ENCODE data around the gene ONECUT3.

ONECUT3 gene

DNA sequence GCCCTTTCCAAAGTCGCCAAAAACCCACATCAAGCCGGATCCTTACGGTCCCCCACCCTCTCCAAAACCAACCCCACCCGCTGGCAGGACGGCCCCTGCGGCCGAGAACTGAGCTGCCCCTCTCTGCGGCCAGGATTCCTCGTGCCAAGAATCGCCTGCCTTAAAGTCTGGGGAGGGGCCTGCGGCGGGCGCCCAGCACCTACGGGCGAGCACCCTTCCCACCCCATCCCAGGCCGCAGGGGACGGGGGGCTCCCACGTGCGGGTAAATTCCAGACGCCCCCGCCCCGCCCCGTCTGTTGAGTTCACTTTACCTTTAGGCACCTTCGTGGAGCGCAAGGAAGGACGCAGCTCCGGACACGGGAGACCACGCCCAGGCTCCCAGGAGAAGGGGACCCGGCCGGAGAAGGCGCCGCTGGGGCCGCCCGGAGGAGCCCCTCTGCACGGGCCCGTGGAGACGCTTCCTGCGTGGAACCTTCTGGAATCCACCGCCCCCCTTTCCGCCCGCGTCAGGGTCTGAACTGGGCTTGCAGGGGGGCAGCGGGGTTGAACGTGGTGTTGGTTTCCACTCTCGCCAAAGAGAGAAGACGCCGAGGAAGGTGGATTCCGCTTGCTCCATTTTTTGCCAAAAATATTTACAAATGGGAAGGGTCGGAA lies 22.8 kb downstream of the ONECUT3 start:
- H2AFZ ChIP-seq (ENCODE audit: insufficient read depth, low read length, poor library complexity), result no peak overlapping the region
- H2BK12ac ChIP-seq (ENCODE audit: low read length), result no peak overlapping the region
- H3K4me2 ChIP-seq (ENCODE audit: low read length), result no peak overlapping the region
- H2BK120ac ChIP-seq (ENCODE audit: insufficient read depth, low read length, poor library complexity), result no peak overlapping the region
- H3K4me3 ChIP-seq (ENCODE audit: low read depth, low read length), result no peak overlapping the region
- H4K91ac ChIP-seq (ENCODE audit: low read depth, low read length), result no peak overlapping the region
- no peak overlapping the region for H3K4ac ChIP-seq (ENCODE audit: low read depth, low read length)
- H4K12ac ChIP-seq (ENCODE audit: low read depth, low read length), result no peak overlapping the region
- H3K36me3 ChIP-seq (ENCODE audit: control insufficient read depth in 1 of 2, insufficient read depth in 2 of 2, low read length in 2 of 2), result no peaks in the 10 kb centered on the region
- H3K18ac ChIP-seq (ENCODE audit: low read length), result no peak overlapping the region
- H3K9ac ChIP-seq (ENCODE audit: low read length), result no peak overlapping the region
- no peak overlapping the region for H3K23ac ChIP-seq (ENCODE audit: low read length)
- H3K9me3 ChIP-seq (ENCODE audit: insufficient read depth, low read depth, low read length), result peaks cover 20% of the 10 kb centered on the region
- no CpG with 5 or more reads among the region's 50 CpGs for whole genome bisulfite sequencing (ENCODE audit: extremely low coverage, insufficient coverage, insufficient read length)
- no peaks in the 10 kb centered on the region for H3K79me1 ChIP-seq (ENCODE audit: low read length)
- H3K27me3 ChIP-seq (ENCODE audit: insufficient read depth, low read length), result peaks cover 62% of the 10 kb centered on the region
- no peaks in the 10 kb centered on the region for H3K4me1 ChIP-seq (ENCODE audit: control insufficient read depth in 1 of 2, insufficient read depth in 2 of 2, low read length in 2 of 2)
- no peak overlapping the region for H3K27ac ChIP-seq (ENCODE audit: low read depth, low read length)
- H4K8ac ChIP-seq (ENCODE audit: low read depth, low read length), result no peak overlapping the region
- H2AK5ac ChIP-seq (ENCODE audit: low read length), result no peak overlapping the region
- H3K79me2 ChIP-seq (ENCODE audit: control insufficient read depth, insufficient read depth, low read length, poor library complexity), result no peaks in the 10 kb centered on the region
- H3K14ac ChIP-seq (ENCODE audit: low read length), result no peak overlapping the region
- H2BK5ac ChIP-seq (ENCODE audit: low read depth, low read length, poor library complexity), result no peak overlapping the region
- DNase-seq, result no peak

DNA sequence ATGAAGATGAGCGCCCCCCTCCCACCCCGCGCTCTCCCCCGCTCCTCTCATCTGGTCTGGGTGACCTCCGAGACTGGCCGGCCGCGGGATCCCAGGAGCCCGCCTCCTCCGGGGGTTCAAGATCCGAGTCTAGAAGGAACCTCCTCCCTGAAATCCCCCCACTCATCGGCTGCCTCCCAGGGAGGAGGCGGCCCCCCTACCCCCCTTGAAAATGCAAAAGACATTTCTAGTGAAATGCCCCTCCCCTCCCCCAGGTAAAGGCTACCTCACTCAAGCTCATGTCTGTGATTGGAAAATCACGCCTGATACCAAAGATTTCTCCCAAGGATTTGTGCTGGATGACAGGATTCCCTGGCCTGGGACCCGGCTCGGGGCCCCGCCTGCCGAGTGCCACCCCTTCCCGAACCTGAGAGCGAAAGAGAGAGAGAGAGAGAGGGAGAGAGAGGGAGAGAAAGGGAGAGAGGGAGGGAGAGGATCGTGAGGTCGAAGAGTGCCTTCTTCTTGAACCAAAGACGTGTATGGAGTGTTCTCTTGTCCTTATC lies 23.4 kb downstream of the ONECUT3 start:
- no peak overlapping the region for H3K14ac ChIP-seq (ENCODE audit: low read length)
- H3K23ac ChIP-seq (ENCODE audit: low read length), result no peak overlapping the region
- H3K36me3 ChIP-seq (ENCODE audit: control insufficient read depth in 1 of 2, insufficient read depth in 2 of 2, low read length in 2 of 2), result no peaks in the 10 kb centered on the region
- no peak overlapping the region for H2BK120ac ChIP-seq (ENCODE audit: insufficient read depth, low read length, poor library complexity)
- H3K4me3 ChIP-seq (ENCODE audit: low read depth, low read length), result no peak overlapping the region
- H3K79me1 ChIP-seq (ENCODE audit: low read length), result no peaks in the 10 kb centered on the region
- H3K79me2 ChIP-seq (ENCODE audit: control insufficient read depth, insufficient read depth, low read length, poor library complexity), result no peaks in the 10 kb centered on the region
- no peak overlapping the region for H4K12ac ChIP-seq (ENCODE audit: low read depth, low read length)
- no peak overlapping the region for H2AFZ ChIP-seq (ENCODE audit: insufficient read depth, low read length, poor library complexity)
- H4K8ac ChIP-seq (ENCODE audit: low read depth, low read length), result no peak overlapping the region
- H4K91ac ChIP-seq (ENCODE audit: low read depth, low read length), result no peak overlapping the region
- no peak overlapping the region for H3K27ac ChIP-seq (ENCODE audit: low read depth, low read length)
- H3K18ac ChIP-seq (ENCODE audit: low read length), result no peak overlapping the region
- peaks cover 20% of the 10 kb centered on the region for H3K9me3 ChIP-seq (ENCODE audit: insufficient read depth, low read depth, low read length)
- no peak overlapping the region for H2BK12ac ChIP-seq (ENCODE audit: low read length)
- H3K9ac ChIP-seq (ENCODE audit: low read length), result no peak overlapping the region
- no peak overlapping the region for H3K4me2 ChIP-seq (ENCODE audit: low read length)
- H2AK5ac ChIP-seq (ENCODE audit: low read length), result no peak overlapping the region
- no peak overlapping the region for H3K4ac ChIP-seq (ENCODE audit: low read depth, low read length)
- DNase-seq, result no peak
- no peaks in the 10 kb centered on the region for H3K4me1 ChIP-seq (ENCODE audit: control insufficient read depth in 1 of 2, insufficient read depth in 2 of 2, low read length in 2 of 2)
- no CpG with 5 or more reads among the region's 23 CpGs for WGBS (ENCODE audit: extremely low coverage, insufficient coverage, insufficient read length)
- no peak overlapping the region for H2BK5ac ChIP-seq (ENCODE audit: low read depth, low read length, poor library complexity)
- peaks cover 62% of the 10 kb centered on the region for H3K27me3 ChIP-seq (ENCODE audit: insufficient read depth, low read length)

- H2BK5ac ChIP-seq (ENCODE audit: low read depth, low read length, poor library complexity), result no peak overlapping the region
- H3K9ac ChIP-seq (ENCODE audit: low read length), result no peak overlapping the region
- H3K36me3 ChIP-seq (ENCODE audit: control insufficient read depth in 1 of 2, insufficient read depth in 2 of 2, low read length in 2 of 2), result no peaks in the 10 kb centered on the region
- no peak overlapping the region for H2AK5ac ChIP-seq (ENCODE audit: low read length)
- H3K4me1 ChIP-seq (ENCODE audit: control insufficient read depth in 1 of 2, insufficient read depth in 2 of 2, low read length in 2 of 2), result no peaks in the 10 kb centered on the region
- no peaks in the 10 kb centered on the region for H3K79me1 ChIP-seq (ENCODE audit: low read length)
- no peak overlapping the region for H4K8ac ChIP-seq (ENCODE audit: low read depth, low read length)
- no peaks in the 10 kb centered on the region for H3K79me2 ChIP-seq (ENCODE audit: control insufficient read depth, insufficient read depth, low read length, poor library complexity)
- H3K27me3 ChIP-seq (ENCODE audit: insufficient read depth, low read length), result peaks cover 62% of the 10 kb centered on the region
- no peak overlapping the region for H3K14ac ChIP-seq (ENCODE audit: low read length)
- peak overlapping the region; percentile 60 for H3K4me3 ChIP-seq (ENCODE audit: low read depth, low read length)
- no peak overlapping the region for H4K91ac ChIP-seq (ENCODE audit: low read depth, low read length)
- no peak overlapping the region for H2AFZ ChIP-seq (ENCODE audit: insufficient read depth, low read length, poor library complexity)
- no peak overlapping the region for H3K27ac ChIP-seq (ENCODE audit: low read depth, low read length)
- H4K12ac ChIP-seq (ENCODE audit: low read depth, low read length), result no peak overlapping the region
- no peak overlapping the region for H2BK120ac ChIP-seq (ENCODE audit: insufficient read depth, low read length, poor library complexity)
- H3K9me3 ChIP-seq (ENCODE audit: insufficient read depth, low read depth, low read length), result peaks cover 22% of the 10 kb centered on the region
- H2BK12ac ChIP-seq (ENCODE audit: low read length), result no peak overlapping the region
- peak overlapping the region; percentile 98 for H3K23ac ChIP-seq (ENCODE audit: low read length)
- WGBS (ENCODE audit: extremely low coverage, insufficient coverage, insufficient read length), result no CpG with 5 or more reads among the region's 10 CpGs
- H3K18ac ChIP-seq (ENCODE audit: low read length), result no peak overlapping the region
- DNase-seq, result no peak
- H3K4me2 ChIP-seq (ENCODE audit: low read length), result no peak overlapping the region
- H3K4ac ChIP-seq (ENCODE audit: low read depth, low read length), result no peak overlapping the region
Measured at GRCh38 chr19:1777149-1777548, 23.8 kb downstream of the ONECUT3 start.

DNA sequence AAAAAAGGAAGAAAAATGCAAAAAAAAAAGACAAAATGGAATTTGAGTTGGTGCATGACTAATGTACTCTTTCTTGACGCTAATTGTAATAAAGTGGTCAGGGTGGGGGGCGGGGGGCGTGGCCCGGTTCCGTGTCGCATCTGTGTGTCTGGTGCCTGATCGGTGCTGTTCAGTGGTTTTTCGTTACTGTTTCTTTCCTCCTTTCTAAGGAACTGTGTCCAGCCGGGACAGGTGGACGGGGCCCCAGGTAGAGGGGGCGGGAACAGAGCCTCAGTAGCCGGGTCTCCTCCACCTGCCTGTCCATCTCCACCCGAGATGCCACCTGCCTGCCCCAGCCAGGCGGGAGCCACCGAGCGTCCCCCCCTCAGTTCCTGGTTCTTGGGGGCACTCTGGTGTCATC lies 26.3 kb downstream of the ONECUT3 start:
- Histone ChIP-seq H3K27ac (ENCODE audit: low read depth, low read length) (no peak overlapping the region), H4K8ac (ENCODE audit: low read depth, low read length) (no peak overlapping the region), H3K9me3 (ENCODE audit: insufficient read depth, low read depth, low read length) (peaks cover 27% of the 10 kb centered on the region), H3K79me2 (ENCODE audit: control insufficient read depth, insufficient read depth, low read length, poor library complexity) (no peaks in the 10 kb centered on the region), H3K23ac (ENCODE audit: low read length) (no peak overlapping the region), H2AFZ (ENCODE audit: insufficient read depth, low read length, poor library complexity) (no peak overlapping the region), H3K79me1 (ENCODE audit: low read length) (no peaks in the 10 kb centered on the region), H3K4me1 (ENCODE audit: control insufficient read depth in 1 of 2, insufficient read depth in 2 of 2, low read length in 2 of 2) (no peaks in the 10 kb centered on the region), H3K4me3 (ENCODE audit: low read depth, low read length) (no peak overlapping the region), H2BK5ac (ENCODE audit: low read depth, low read length, poor library complexity) (no peak overlapping the region), H3K4ac (ENCODE audit: low read depth, low read length) (no peak overlapping the region), H2BK120ac (ENCODE audit: insufficient read depth, low read length, poor library complexity) (no peak overlapping the region), H3K27me3 (ENCODE audit: insufficient read depth, low read length) (peaks cover 50% of the 10 kb centered on the region), H3K9ac (ENCODE audit: low read length) (no peak overlapping the region), H3K36me3 (ENCODE audit: control insufficient read depth in 1 of 2, insufficient read depth in 2 of 2, low read length in 2 of 2) (no peaks in the 10 kb centered on the region), H4K12ac (ENCODE audit: low read depth, low read length) (no peak overlapping the region), H2BK12ac (ENCODE audit: low read length) (no peak overlapping the region), H4K91ac (ENCODE audit: low read depth, low read length) (no peak overlapping the region), H3K4me2 (ENCODE audit: low read length) (no peak overlapping the region), H3K14ac (ENCODE audit: low read length) (no peak overlapping the region), H2AK5ac (ENCODE audit: low read length) (no peak overlapping the region), H3K18ac (ENCODE audit: low read length) (no peak overlapping the region)
- WGBS (ENCODE audit: extremely low coverage, insufficient coverage, insufficient read length), result no CpG with 5 or more reads among the region's 16 CpGs
- DNase-seq, result no peak

All from trophoblast cell (in vitro differentiated cells and primary cell).